Gastroesophageal sphincter (tissue), 4 donors: ENCODE results near the gene LRRN4CL. TPM values are rescaled to one million over a fixed set of nuclear protein-coding genes. Genes with fewer than 3 reads are reported as not detected.
A peak's percentile ranks its signal among the peaks of the same experiment; 100 is the strongest.

ENCODE experiments used
- ATAC-seq: fragments of 150-250 bp; one replicate; pipeline ENCODE4 v1.9.1; 2016; ENCODE audit warnings: mild to moderate bottlenecking, moderate library complexity
- H3K27ac ChIP-seq, 4 donors: fragments of 200-600 bp; sonication (generic) in 3 of 4; 1 replicate in 3 of 4; 2 replicates in 1 of 4; pipeline ENCODE4 v1.5.1; 2016 to 2019
- H3K27me3 ChIP-seq: fragments of 200-600 bp; sonication (generic); one replicate; pipeline ENCODE4 v1.5.1; 2019
- H3K36me3 ChIP-seq, 2 donors: fragments of 200-600 bp; sonication (generic); one replicate each; pipeline ENCODE4 v1.5.1; 2019; ENCODE audit warnings: control low read depth in 1 of 2
- H3K4me1 ChIP-seq, 3 donors: fragments of 200-600 bp; sonication (generic); 1 replicate in 2 of 3; 2 replicates in 1 of 3; pipeline ENCODE4 v1.5.1; 2016 to 2019; ENCODE audit warnings: control low read depth in 2 of 3
- H3K4me3 ChIP-seq, 2 donors: fragments of 200-600 bp; sonication (generic); one replicate each; pipeline ENCODE4 v1.5.1; 2019; ENCODE audit warnings: mild to moderate bottlenecking in 1 of 2, moderate library complexity in 1 of 2
- H3K9me3 ChIP-seq, 3 donors: fragments of 200-600 bp; sonication (generic); one replicate each; pipeline ENCODE4 v1.5.1; 2017 to 2019; ENCODE audit warnings: control low read depth in 2 of 3
- EP300 ChIP-seq: sonication (generic); formaldehyde crosslinking; IDR thresholded peaks from one replicate; pipeline ENCODE4 v1.6.1; 2017; ENCODE audit warnings: antibody characterized with exemption, mild to moderate bottlenecking
- POLR2A ChIP-seq, 2 donors: fragments of 450-650 bp; IDR thresholded peaks; one replicate each; pipeline ENCODE4 v1.6.1; 2017; ENCODE audit warnings: antibody characterized with exemption in 2 of 2, mild to moderate bottlenecking in 2 of 2, moderate library complexity in 1 of 2
- POLR2AphosphoS5 ChIP-seq: sonication (generic); formaldehyde crosslinking; IDR thresholded peaks from one replicate; pipeline ENCODE4 v1.6.1; 2017; ENCODE audit warnings: antibody characterized with exemption
- WGBS, 2 donors: methylation state at CpG; one replicate each; pipeline ENCODE4 v1.1.5; 2018; ENCODE audit warnings: low coverage in 1 of 2; 5-methylcytosine and 5-hydroxymethylcytosine counted together
- small RNA-seq, 4 donors: library from RNA; depleted of rRNA; stranded (forward); fragments of <200 nt; gene quantifications; one replicate each; pipeline ENCODE3, GENCODE V24; 2016
- total RNA-seq, 4 donors: library from RNA; depleted of rRNA; stranded (reverse); fragments of >200 nt; gene quantifications; one replicate each; pipeline ENCODE4 v1.1.0, GENCODE V29; 2016
- TF ChIP-seq, protein P1 (sequence below), 4 experiments: fragments of 200-600 bp in 2 of 4; fragments of 450-650 bp in 2 of 4; sonication (generic) in 1 of 4; IDR thresholded peaks; one replicate each; pipeline ENCODE4 v1.5.1; 2017 to 2019; ENCODE audit warnings: antibody characterized with exemption in 4 of 4, mild to moderate bottlenecking in 2 of 4, moderate library complexity in 2 of 4

Gene LRRN4CL
- total RNA-seq, 4 donors from 2014 or later: 20.1 to 42.1 (median 32.1) TPM

- peak overlapping the region in 3 of 4 donors; percentile 94 to 97 (median 94) for H3K27ac ChIP-seq
- no peaks in the 10 kb centered on the region for H3K27me3 ChIP-seq
- ATAC-seq: no peak
- H3K36me3 ChIP-seq: peaks cover 0 to 55% of the 10 kb centered on the region in 2 donors
- H3K4me3 ChIP-seq: peak overlapping the region; percentile 76 to 96
- H3K4me1 ChIP-seq: peaks cover 2 to 38% (median 14%) of the 10 kb centered on the region in 3 donors
- 14 to 26% methylated on average over 6 to 11 of the region's 11 CpGs for WGBS, 2 donors
- H3K9me3 ChIP-seq: no peaks in the 10 kb centered on the region
- TF ChIP-seq POLR2AphosphoS5 (no peak), EP300 (no peak), POLR2A (IDR thresholded peaks at IDR 0.05) (no peak)
- TF ChIP-seq, protein P1, sequence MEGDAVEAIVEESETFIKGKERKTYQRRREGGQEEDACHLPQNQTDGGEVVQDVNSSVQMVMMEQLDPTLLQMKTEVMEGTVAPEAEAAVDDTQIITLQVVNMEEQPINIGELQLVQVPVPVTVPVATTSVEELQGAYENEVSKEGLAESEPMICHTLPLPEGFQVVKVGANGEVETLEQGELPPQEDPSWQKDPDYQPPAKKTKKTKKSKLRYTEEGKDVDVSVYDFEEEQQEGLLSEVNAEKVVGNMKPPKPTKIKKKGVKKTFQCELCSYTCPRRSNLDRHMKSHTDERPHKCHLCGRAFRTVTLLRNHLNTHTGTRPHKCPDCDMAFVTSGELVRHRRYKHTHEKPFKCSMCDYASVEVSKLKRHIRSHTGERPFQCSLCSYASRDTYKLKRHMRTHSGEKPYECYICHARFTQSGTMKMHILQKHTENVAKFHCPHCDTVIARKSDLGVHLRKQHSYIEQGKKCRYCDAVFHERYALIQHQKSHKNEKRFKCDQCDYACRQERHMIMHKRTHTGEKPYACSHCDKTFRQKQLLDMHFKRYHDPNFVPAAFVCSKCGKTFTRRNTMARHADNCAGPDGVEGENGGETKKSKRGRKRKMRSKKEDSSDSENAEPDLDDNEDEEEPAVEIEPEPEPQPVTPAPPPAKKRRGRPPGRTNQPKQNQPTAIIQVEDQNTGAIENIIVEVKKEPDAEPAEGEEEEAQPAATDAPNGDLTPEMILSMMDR (IDR thresholded peaks at IDR 0.05): no peak
Measured at GRCh38 chr11:62645671-62645945, 43.7 kb downstream of the LRRN4CL start.

DNA sequence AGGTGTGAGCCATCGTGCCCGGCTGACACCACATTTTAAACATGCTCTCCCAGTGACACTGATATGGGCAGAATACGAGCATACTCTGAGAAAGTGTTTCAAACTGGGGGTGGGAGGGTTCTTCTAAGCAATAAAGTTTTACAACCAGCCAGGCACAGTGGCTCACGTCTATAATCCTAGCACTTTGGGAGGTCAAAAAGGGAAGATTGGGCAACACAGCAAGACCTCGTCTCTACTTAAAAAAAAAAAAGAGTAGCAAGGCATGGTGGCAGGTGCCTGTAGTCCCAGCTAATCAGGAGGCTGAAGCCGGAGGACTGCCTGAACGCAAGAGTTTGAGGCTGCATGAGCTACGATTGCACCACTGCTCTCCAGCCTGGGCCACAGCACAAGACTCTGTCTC lies 45.1 kb downstream of the LRRN4CL start:
- TF ChIP-seq POLR2A (IDR thresholded peaks at IDR 0.05) (no peak), POLR2AphosphoS5 (no peak), EP300 (no peak)
- TF ChIP-seq, protein P1 (IDR thresholded peaks at IDR 0.05): no peak
- ATAC-seq: no peak
- no peaks in the 10 kb centered on the region for H3K27me3 ChIP-seq

More for the DNA sequence above, 45.1 kb downstream of the LRRN4CL start:
- Histone ChIP-seq H3K36me3 (peaks cover 0 to 54% of the 10 kb centered on the region in 2 donors), H3K4me3 (no peak overlapping the region), H3K27ac (peak overlapping the region in 1 of 4 donors; percentile 35), H3K4me1 (peaks cover 2 to 38% (median 14%) of the 10 kb centered on the region in 3 donors), H3K9me3 (no peaks in the 10 kb centered on the region)
- WGBS, 2 donors: 61 to 85% methylated on average over 5 to 8 of the region's 8 CpGs

Small RNA genes lying within 50 kb of the gene (small RNA-seq; reads per million reads assigned to genes)
- gene SNORA57: 0 reads per million in 4 donors

Other genes with a start within 250 kb of the LRRN4CL start
- 1,000 to 10,000 TPM; 1,348 to 2,181 (median 1,745) TPM for gene AHNAK, start 142.7 kb downstream of the LRRN4CL start, total RNA-seq
- gene EEF1G, start 115.6 kb downstream of the LRRN4CL start, total RNA-seq: 1,000 to 10,000 TPM; 1,070 to 1,712 (median 1,374) TPM
- gene TUT1, start 98.0 kb downstream of the LRRN4CL start, total RNA-seq: 1 to 10 TPM; 3.8 to 9.6 (median 7.6) TPM
- gene MTA2, start 87.7 kb downstream of the LRRN4CL start, total RNA-seq: 10 to 100 TPM; 67.9 to 88.7 (median 85.6) TPM
- 10 to 100 TPM; 25.4 to 36.7 (median 31.9) TPM for gene EML3, start 76.8 kb downstream of the LRRN4CL start, total RNA-seq
- gene ROM1, start 76.3 kb downstream of the LRRN4CL start, total RNA-seq: 10 to 100 TPM in 3 of 4 donors, 1 to 10 TPM in 1; 3.0 to 18.3 (median 10.7) TPM
- gene B3GAT3, start 67.5 kb downstream of the LRRN4CL start, total RNA-seq: 10 to 100 TPM; 11.4 to 25.8 (median 22.4) TPM
- gene GANAB, start 42.9 kb downstream of the LRRN4CL start, total RNA-seq: 100 to 1,000 TPM in 3 of 4 donors, 10 to 100 TPM in 1; 87.8 to 151 (median 134) TPM
- 10 to 100 TPM; 12.6 to 19.0 (median 14.5) TPM for gene INTS5, start 36.2 kb downstream of the LRRN4CL start, total RNA-seq
- gene C11orf98, start 24.3 kb downstream of the LRRN4CL start, total RNA-seq: 10 to 100 TPM; 19.3 to 39.5 (median 26.8) TPM
- gene CSKMT, start 24.2 kb downstream of the LRRN4CL start, total RNA-seq: 10 to 100 TPM in 1 of 4 donors, 1 to 10 TPM in 3; 2.0 to 18.6 (median 7.3) TPM
- gene UQCC3, start 17.9 kb downstream of the LRRN4CL start, total RNA-seq: 10 to 100 TPM in 1 of 4 donors, 1 to 10 TPM in 3; 7.3 to 10.1 (median 8.4) TPM
- 1 to 10 TPM; 1.2 to 3.9 (median 2.2) TPM for gene LBHD1, start 17.3 kb downstream of the LRRN4CL start, total RNA-seq
- 100 to 1,000 TPM; 162 to 185 (median 174) TPM for gene UBXN1, start 10.5 kb downstream of the LRRN4CL start, total RNA-seq
- gene BSCL2, start 17.9 kb upstream of the LRRN4CL start, total RNA-seq: 10 to 100 TPM; 25.7 to 37.8 (median 29.2) TPM
- not detected for gene GNG3, start 18.1 kb upstream of the LRRN4CL start, total RNA-seq
- gene HNRNPUL2, start 37.9 kb upstream of the LRRN4CL start, total RNA-seq: 10 to 100 TPM; 24.2 to 43.7 (median 31.0) TPM
- 10 to 100 TPM; 12.5 to 20.5 (median 19.8) TPM for gene TTC9C, start 39.0 kb upstream of the LRRN4CL start, total RNA-seq
- 10 to 100 TPM in 3 of 4 donors, 1 to 10 TPM in 1; 8.8 to 15.8 (median 12.3) TPM for gene ZBTB3, start 64.6 kb upstream of the LRRN4CL start, total RNA-seq
- 10 to 100 TPM; 34.4 to 49.5 (median 39.5) TPM for gene POLR2G, start 72.0 kb upstream of the LRRN4CL start, total RNA-seq
- 10 to 100 TPM in 3 of 4 donors, 1 to 10 TPM in 1; 5.5 to 23.4 (median 14.5) TPM for gene TAF6L, start 81.9 kb upstream of the LRRN4CL start, total RNA-seq
- 10 to 100 TPM; 25.8 to 50.7 (median 33.9) TPM for gene TMEM179B, start 97.9 kb upstream of the LRRN4CL start, total RNA-seq
- gene TMEM223, start 102.5 kb upstream of the LRRN4CL start, total RNA-seq: 10 to 100 TPM; 17.0 to 25.8 (median 19.1) TPM
- gene NXF1, start 115.9 kb upstream of the LRRN4CL start, total RNA-seq: 10 to 100 TPM; 33.2 to 72.3 (median 57.2) TPM
- gene STX5, start 142.5 kb upstream of the LRRN4CL start, total RNA-seq: 10 to 100 TPM; 23.3 to 31.6 (median 27.8) TPM
- gene TEX54, start 143.3 kb upstream of the LRRN4CL start, total RNA-seq: not detected
- 10 to 100 TPM; 26.6 to 46.8 (median 39.3) TPM for gene WDR74, start 150.1 kb upstream of the LRRN4CL start, total RNA-seq
- gene SLC3A2, start 191.4 kb upstream of the LRRN4CL start, total RNA-seq: 100 to 1,000 TPM in 1 of 4 donors, 10 to 100 TPM in 3; 66.9 to 144 (median 80.2) TPM
- gene CHRM1, start 231.8 kb upstream of the LRRN4CL start, total RNA-seq: under 1 TPM in 3 of 4 donors, not detected in 1; 0.16 to 0.89 (median 0.27) TPM